Nasal cavity respiratory epithelium epithelial cell of viscerocranial mucosa (primary cell): ENCODE measurements around the gene SEL1L2. TPM values are rescaled to one million over a fixed set of nuclear protein-coding genes. Genes with fewer than 3 reads are reported as not detected.

Experiments used
- total RNA-seq: library from RNA; depleted of rRNA; stranded (reverse); fragments of >200 nt; gene quantifications from 2 replicates; pipeline ENCODE4 v1.2.3, GENCODE V29; 2014

The SEL1L2 gene, protein sequence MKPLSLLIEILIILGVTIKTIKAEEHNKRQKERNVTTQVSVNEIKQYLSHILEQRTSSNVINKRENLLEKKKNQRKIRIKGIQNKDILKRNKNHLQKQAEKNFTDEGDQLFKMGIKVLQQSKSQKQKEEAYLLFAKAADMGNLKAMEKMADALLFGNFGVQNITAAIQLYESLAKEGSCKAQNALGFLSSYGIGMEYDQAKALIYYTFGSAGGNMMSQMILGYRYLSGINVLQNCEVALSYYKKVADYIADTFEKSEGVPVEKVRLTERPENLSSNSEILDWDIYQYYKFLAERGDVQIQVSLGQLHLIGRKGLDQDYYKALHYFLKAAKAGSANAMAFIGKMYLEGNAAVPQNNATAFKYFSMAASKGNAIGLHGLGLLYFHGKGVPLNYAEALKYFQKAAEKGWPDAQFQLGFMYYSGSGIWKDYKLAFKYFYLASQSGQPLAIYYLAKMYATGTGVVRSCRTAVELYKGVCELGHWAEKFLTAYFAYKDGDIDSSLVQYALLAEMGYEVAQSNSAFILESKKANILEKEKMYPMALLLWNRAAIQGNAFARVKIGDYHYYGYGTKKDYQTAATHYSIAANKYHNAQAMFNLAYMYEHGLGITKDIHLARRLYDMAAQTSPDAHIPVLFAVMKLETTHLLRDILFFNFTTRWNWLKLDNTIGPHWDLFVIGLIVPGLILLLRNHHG
- not detected in 2 replicates for total RNA-seq

DNA sequence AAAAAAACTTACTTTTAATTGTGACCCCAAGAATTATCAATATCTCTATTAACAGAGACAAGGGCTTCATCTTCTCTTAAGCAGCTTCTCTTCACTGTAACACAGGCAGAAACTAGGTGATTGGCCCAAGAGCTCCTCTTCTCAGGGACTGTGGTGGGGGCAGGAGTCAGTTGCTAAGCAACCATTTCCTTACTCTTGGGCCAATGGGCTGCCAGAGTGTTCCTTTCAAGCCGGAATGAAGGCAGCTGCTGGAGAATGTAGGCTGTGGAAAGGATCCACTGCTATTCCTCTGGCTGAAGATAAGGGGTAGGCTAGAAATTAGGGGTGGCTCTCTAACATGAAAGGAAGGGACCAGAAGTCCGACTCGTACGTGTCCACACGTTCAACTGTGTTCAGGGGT is at the start of gene SEL1L2:
TSS of gene SEL1L2 (minus strand) at position 150 of the 400 bp plus-strand sequence. CDS start at position 70, 80 bp downstream.

DNA sequence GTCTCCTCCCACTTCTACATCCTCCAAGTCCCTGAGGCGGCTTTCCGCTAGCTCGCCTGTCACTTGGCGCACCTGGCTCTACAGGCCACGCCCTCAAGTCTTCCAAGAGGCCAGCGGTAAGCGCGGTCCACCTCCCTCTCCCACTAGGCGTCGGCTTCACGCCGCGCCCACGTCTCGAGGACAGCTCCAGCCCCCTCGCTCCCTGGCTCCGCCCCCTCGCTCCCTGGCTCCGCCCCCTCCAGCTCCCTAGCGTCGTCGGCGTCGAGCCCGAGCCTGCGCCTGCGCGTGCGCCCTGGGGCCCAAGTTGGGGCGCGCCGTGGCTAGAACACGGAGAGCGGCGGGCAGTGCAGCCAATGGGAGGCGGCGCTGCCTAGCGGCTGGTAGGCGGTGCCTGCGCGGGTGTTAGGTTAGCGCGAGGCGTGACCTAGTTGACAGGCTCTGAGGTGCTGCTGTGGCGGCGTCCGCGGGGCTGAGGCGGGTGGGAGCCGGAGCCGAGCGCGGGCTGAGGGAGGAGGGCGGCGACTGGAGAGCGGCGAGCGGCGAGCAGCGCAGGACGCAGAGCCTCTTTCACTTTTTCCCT is 4.8 kb upstream of the SEL1L2 start, which contains the start of gene MACROD2:
TSS of gene MACROD2 (plus strand) at position 431 of the 580 bp plus-strand sequence.

Other genes with a start within 250 kb of the SEL1L2 start
- gene ESF1, start 205.7 kb downstream of the SEL1L2 start, total RNA-seq = 26.3 and 32.9 TPM in 2 replicates
- gene NDUFAF5, start 205.6 kb downstream of the SEL1L2 start, total RNA-seq = 16.4 and 17.3 TPM in 2 replicates
- gene MACROD2, start 4.9 kb upstream of the SEL1L2 start, total RNA-seq = 1.4 and 4.3 TPM in 2 replicates